CD4-positive, CD25-positive, alpha-beta regulatory T cell (primary cell): ENCODE measurements around the gene LGALS12. TPM values are rescaled to one million over a fixed set of nuclear protein-coding genes. Genes with fewer than 3 reads are reported as not detected.
A peak's percentile ranks its signal among the peaks of the same experiment; 100 is the strongest.
"Not testable (repeated sequence)": the region's sequence is repeated elsewhere in the genome, so short reads cannot be mapped to it uniquely, and the experiment has no call there.

Experiments
- ATAC-seq, 2 donors: fragments of 150-1000 bp; cut with Tn5 transposase; one replicate each; pipeline ENCODE4 v1.10.0; 2021; ENCODE audit warnings: low read depth in 2 of 2, moderate number of reproducible peaks in 2 of 2, moderate library complexity in 1 of 2
- DNase-seq, 3 donors: peaks; one replicate each; pipeline versions ENCODE4 v3.0.0 to v3.0.0-alpha.2; 2012 to 2022; ENCODE audit warnings: mixed read lengths in 1 of 3
- H3K27ac ChIP-seq: one replicate; pipeline ENCODE4 v1.7.0; 2013; ENCODE audit warnings: mild to moderate bottlenecking, low read length; ENCODE audit not compliant: insufficient read depth, poor library complexity, severe bottlenecking
- H3K27me3 ChIP-seq: one replicate; pipeline ENCODE4 v1.7.0; 2013; ENCODE audit warnings: low read length; ENCODE audit not compliant: control insufficient read depth, insufficient read depth
- H3K36me3 ChIP-seq: one replicate; pipeline ENCODE4 v1.7.0; 2013; ENCODE audit warnings: mild to moderate bottlenecking, low read length, moderate library complexity; ENCODE audit not compliant: control insufficient read depth, insufficient read depth
- H3K4me1 ChIP-seq: 2 replicates; pipeline ENCODE4 v1.7.0; 2013; ENCODE audit warnings: mild to moderate bottlenecking, low read length; ENCODE audit not compliant: insufficient read depth, control insufficient read depth, poor library complexity, severe bottlenecking
- H3K4me3 ChIP-seq: one replicate; pipeline ENCODE4 v1.7.0; 2013; ENCODE audit warnings: low read depth, mild to moderate bottlenecking, low read length, moderate library complexity
- H3K9me3 ChIP-seq, 2 experiments: 1 replicate in 1 of 2; 2 replicates in 1 of 2; pipeline ENCODE4 v1.7.0; 2013; ENCODE audit warnings: low read length in 2 of 2, mild to moderate bottlenecking in 1 of 2, moderate library complexity in 1 of 2; ENCODE audit not compliant: control insufficient read depth in 2 of 2
- H3K27ac Mint-ChIP-seq, 3 donors: one replicate each; pipeline ENCODE4 v1.8.0; 2020 to 2022; ENCODE audit warnings: mild to moderate bottlenecking in 3 of 3, mixed read lengths in 3 of 3, moderate library complexity in 2 of 3
- H3K27me3 Mint-ChIP-seq: one replicate; pipeline ENCODE4 v1.8.0; 2022; ENCODE audit warnings: mild to moderate bottlenecking, mixed read lengths
- H3K36me3 Mint-ChIP-seq: one replicate; pipeline ENCODE4 v1.8.0; 2020; ENCODE audit warnings: mixed read lengths
- H3K4me1 Mint-ChIP-seq, 4 donors: one replicate each; pipeline ENCODE4 v1.8.0; 2020 to 2022; ENCODE audit warnings: mixed read lengths in 4 of 4, mild to moderate bottlenecking in 1 of 4
- H3K4me3 Mint-ChIP-seq, 4 donors: one replicate each; pipeline ENCODE4 v1.8.0; 2020 to 2022; ENCODE audit warnings: mild to moderate bottlenecking in 4 of 4, mixed read lengths in 4 of 4, moderate library complexity in 3 of 4
- H3K9me3 Mint-ChIP-seq, 7 donors: one replicate each; pipeline ENCODE4 v1.8.0; 2020 to 2022; ENCODE audit warnings: mixed read lengths in 7 of 7, mild to moderate bottlenecking in 3 of 7, moderate library complexity in 2 of 7
- polyA plus RNA-seq, 4 donors: library from polyadenylated mRNA; unstranded; fragments of 300-500 nt; fragmentation: Illumina TruSeq; gene quantifications; one replicate each; pipeline ENCODE4 v1.2.3, GENCODE V29; 2021
- total RNA-seq: library from RNA; stranded (reverse); gene quantifications from one replicate; pipeline ENCODE4 v1.2.3, GENCODE V29; 2022

The LGALS12 gene
- total and polyA plus RNA-seq, 5 donors from 2014 or later = 0.94 TPM; not detected in 4

GRCh38 chr11:63528156-63528555 lies 22.3 kb downstream of the LGALS12 start:
- peaks cover 31% of the 10 kb centered on the region for H3K4me1 ChIP-seq
- H3K4me3 ChIP-seq, DNase-seq, H3K36me3 ChIP-seq, H3K27me3 Mint-ChIP-seq, H3K9me3 Mint-ChIP-seq, ATAC-seq, H3K27me3 ChIP-seq, H3K9me3 ChIP-seq, H3K4me3 Mint-ChIP-seq, H3K36me3 Mint-ChIP-seq, H3K27ac ChIP-seq: not testable (repeated sequence)
- Mint-ChIP-seq H3K27ac (peak overlapping the region in 1 of 3 donors; percentile 23), H3K4me1 (peaks cover 22 to 48% (median 36%) of the 10 kb centered on the region in 4 donors)

GRCh38 chr11:63528729-63529278 lies 22.9 kb downstream of the LGALS12 start:
- not testable (repeated sequence) for H3K27me3 ChIP-seq, H3K9me3 Mint-ChIP-seq, H3K36me3 ChIP-seq, H3K4me3 ChIP-seq, H3K27me3 Mint-ChIP-seq, H3K9me3 ChIP-seq, DNase-seq, H3K36me3 Mint-ChIP-seq, H3K27ac ChIP-seq, ATAC-seq
- H3K4me1 Mint-ChIP-seq = peaks cover 27 to 55% (median 42%) of the 10 kb centered on the region in 4 donors
- H3K27ac Mint-ChIP-seq = peak overlapping the region; percentile 68 to 90 (median 83)
- H3K4me1 ChIP-seq = peaks cover 38% of the 10 kb centered on the region
- H3K4me3 Mint-ChIP-seq = peak overlapping the region in 1 of 4 donors; percentile 39

GRCh38 chr11:63529373-63529772 lies 23.5 kb downstream of the LGALS12 start:
- not testable (repeated sequence) for DNase-seq, ATAC-seq, H3K27ac ChIP-seq, H3K9me3 ChIP-seq, H3K9me3 Mint-ChIP-seq, H3K36me3 ChIP-seq, H3K27me3 Mint-ChIP-seq, H3K27me3 ChIP-seq, H3K36me3 Mint-ChIP-seq
- Mint-ChIP-seq H3K4me3 (peak overlapping the region in 2 of 4 donors; percentile 35 to 85), H3K4me1 (peaks cover 30 to 61% (median 48%) of the 10 kb centered on the region in 4 donors), H3K27ac (peak overlapping the region; percentile 68 to 90 (median 83))
- H3K4me1 ChIP-seq = peaks cover 43% of the 10 kb centered on the region
- H3K4me3 ChIP-seq = peak overlapping the region; percentile 18

GRCh38 chr11:63530021-63530420 lies 24.1 kb downstream of the LGALS12 start:
- DNase-seq (no peak), ATAC-seq (no peak)
- Mint-ChIP-seq H3K4me3 (peak overlapping the region in 2 of 4 donors; percentile 35 to 85), H3K36me3 (no peaks in the 10 kb centered on the region), H3K27ac (peak overlapping the region; percentile 68 to 93 (median 83)), H3K27me3 (no peaks in the 10 kb centered on the region), H3K4me1 (peaks cover 32 to 66% (median 52%) of the 10 kb centered on the region in 4 donors), H3K9me3 (peaks cover 0 to 1% (median 0%) of the 10 kb centered on the region in 7 donors)
- peak overlapping the region; percentile 18 for H3K4me3 ChIP-seq
- H3K4me1 ChIP-seq = peaks cover 50% of the 10 kb centered on the region
- no peaks in the 10 kb centered on the region for H3K36me3 ChIP-seq
- H3K27ac ChIP-seq = peak overlapping the region; percentile 23
- H3K27me3 ChIP-seq = no peaks in the 10 kb centered on the region
- H3K9me3 ChIP-seq = no peaks in the 10 kb centered on the region

GRCh38 chr11:63531074-63531792 lies 25.3 kb downstream of the LGALS12 start:
- peak overlapping the region; percentile 68 for H3K27ac ChIP-seq
- H3K27ac Mint-ChIP-seq = peak overlapping the region; percentile 92 to 98 (median 95)
- not testable (repeated sequence) for H3K9me3 Mint-ChIP-seq, H3K27me3 ChIP-seq, H3K36me3 Mint-ChIP-seq, H3K36me3 ChIP-seq, H3K9me3 ChIP-seq, H3K27me3 Mint-ChIP-seq
- ATAC-seq (peak; percentile 99 to 100), DNase-seq (peak; percentile 55 to 90 (median 84))
- peaks cover 35 to 78% (median 59%) of the 10 kb centered on the region in 4 donors for H3K4me1 Mint-ChIP-seq
- peak overlapping the region; percentile 59 to 83 (median 80) for H3K4me3 Mint-ChIP-seq
- peak overlapping the region; percentile 71 for H3K4me3 ChIP-seq
- peaks cover 62% of the 10 kb centered on the region for H3K4me1 ChIP-seq

GRCh38 chr11:63532117-63532516 lies 26.2 kb downstream of the LGALS12 start:
- H3K4me3 Mint-ChIP-seq = peak overlapping the region; percentile 59 to 83 (median 72)
- no peaks in the 10 kb centered on the region for H3K27me3 ChIP-seq
- H3K4me3 ChIP-seq = peak overlapping the region; percentile 71
- peak overlapping the region; percentile 68 for H3K27ac ChIP-seq
- H3K4me1 ChIP-seq = peaks cover 71% of the 10 kb centered on the region
- ATAC-seq (no peak), DNase-seq (no peak)
- H3K36me3 Mint-ChIP-seq = no peaks in the 10 kb centered on the region
- H3K36me3 ChIP-seq = no peaks in the 10 kb centered on the region
- no peaks in the 10 kb centered on the region for H3K9me3 ChIP-seq
- H3K27me3 Mint-ChIP-seq = no peaks in the 10 kb centered on the region
- H3K4me1 Mint-ChIP-seq = peaks cover 40 to 87% (median 65%) of the 10 kb centered on the region in 4 donors
- H3K9me3 Mint-ChIP-seq = peaks cover 0 to 1% (median 0%) of the 10 kb centered on the region in 7 donors
- peak overlapping the region; percentile 39 to 98 (median 92) for H3K27ac Mint-ChIP-seq

- peaks cover 40 to 89% (median 67%) of the 10 kb centered on the region in 4 donors for H3K4me1 Mint-ChIP-seq
- H3K9me3 Mint-ChIP-seq = peaks cover 0 to 1% (median 0%) of the 10 kb centered on the region in 7 donors
- no peaks in the 10 kb centered on the region for H3K36me3 Mint-ChIP-seq
- no peaks in the 10 kb centered on the region for H3K27me3 Mint-ChIP-seq
- DNase-seq (no peak), ATAC-seq (no peak)
- Histone ChIP-seq H3K9me3 (no peaks in the 10 kb centered on the region), H3K4me3 (peak overlapping the region; percentile 16), H3K4me1 (peaks cover 79% of the 10 kb centered on the region), H3K36me3 (no peaks in the 10 kb centered on the region), H3K27ac (no peak overlapping the region), H3K27me3 (no peaks in the 10 kb centered on the region)
- peak overlapping the region; percentile 72 to 98 (median 76) for H3K27ac Mint-ChIP-seq
- H3K4me3 Mint-ChIP-seq = peak overlapping the region in 2 of 4 donors; percentile 50 to 99
Measured at GRCh38 chr11:63532799-63533475, 27.1 kb downstream of the LGALS12 start.
